A549 (cell line): ENCODE measurements around the gene NOS3. TPM values are rescaled to one million over a fixed set of nuclear protein-coding genes. Genes with fewer than 3 reads are reported as not detected.

Experiments used
- ATAC-seq, 2 experiments: fragments of 200-7000 bp in 1 of 2; fragments of >200 bp in 1 of 2; cut with Nextera tagmentation in 1 of 2; cut with Tn5 transposase in 1 of 2; 3 replicates each; pipeline versions ENCODE4 v1.8.0 to v1.9.1; 2018 to 2020; ENCODE audit warnings: mild to moderate bottlenecking in 1 of 2, moderate library complexity in 1 of 2
- CTCF ChIA-PET: fragments of 300-600 bp; sonication (Branson Sonifier 250); formaldehyde crosslinking; extraction: SDS; loops from one replicate; lab custom pipeline; 2021; ENCODE audit warnings: antibody characterized with exemption, inconsistent platforms; lab: Yijun Ruan, JAX
- POLR2A ChIA-PET: fragments of 350-600 bp; formaldehyde crosslinking; extraction: SDS; loops from one replicate; lab custom pipeline; 2021; ENCODE audit warnings: antibody characterized with exemption, inconsistent platforms; lab: Yijun Ruan, JAX
- DNase-seq, 2 experiments: peaks; one replicate each; pipeline versions ENCODE4 v3.0.0 to v3.0.0-alpha.2; 2011 to 2016; ENCODE audit warnings: low read depth in 1 of 2, low spot score in 1 of 2
- FAIRE-seq: peaks from 2 replicates; lab custom pipeline; 2011; peaks lifted over from hg19 to GRCh38; lab: Jason Lieb, UNC
- H3K27ac ChIP-seq, 2 experiments: fragments of >200 bp; sonication (Bioruptor Twin); formaldehyde crosslinking; 3 replicates each; pipeline ENCODE4 v1.5.1; 2016 to 2017
- H3K4me1 ChIP-seq: fragments of >200 bp; sonication (Bioruptor Twin); formaldehyde crosslinking; 3 replicates; pipeline ENCODE4 v1.6.1; 2016
- H3K4me2 ChIP-seq: fragments of >200 bp; sonication (Bioruptor Twin); formaldehyde crosslinking; 3 replicates; pipeline ENCODE4 v1.6.1; 2016
- H3K4me3 ChIP-seq: fragments of >200 bp; sonication (Bioruptor Twin); formaldehyde crosslinking; 3 replicates; pipeline ENCODE4 v1.5.1; 2016
- H3K9me3 ChIP-seq: fragments of >200 bp; sonication (Bioruptor Twin); formaldehyde crosslinking; 3 replicates; pipeline ENCODE4 v1.6.1; 2016
- ATOH8 ChIP-seq: fragments of 250-450 bp; sonication (Bioruptor Pico); IDR thresholded peaks from 2 replicates; pipeline ENCODE4 v1.5.0; 2020; ENCODE audit warnings: low read depth, mild to moderate bottlenecking, moderate library complexity
- BCL3 ChIP-seq: fragments of >200 bp; sonication (Bioruptor Twin); formaldehyde crosslinking; IDR thresholded peaks from 3 replicates; pipeline ENCODE4 v1.6.1; 2016
- CBX8 ChIP-seq: fragments of 200-600 bp; sonication (generic); IDR thresholded peaks from 2 replicates; pipeline ENCODE4 v1.6.1; 2016
- CEBPB ChIP-seq, 2 experiments: fragments of >200 bp in 1 of 2; sonication (Bioruptor Twin) in 1 of 2; formaldehyde crosslinking in 1 of 2; IDR thresholded peaks; 2 replicates each; pipeline ENCODE4 v1.6.1; 2012 to 2016
- ELK1 ChIP-seq: fragments of 150-350 bp; IDR thresholded peaks from 2 replicates; pipeline ENCODE4 v1.6.1; 2014; ENCODE audit warnings: low read depth, mild to moderate bottlenecking, low read length
- EP300 ChIP-seq, 2 experiments: fragments of >200 bp; sonication (Bioruptor Twin); formaldehyde crosslinking; IDR thresholded peaks; 2 replicates in 1 of 2; 3 replicates in 1 of 2; pipeline ENCODE4 v1.6.1; 2016 to 2017
- HMGXB4 ChIP-seq: fragments of 250-450 bp; sonication (Bioruptor Pico); IDR thresholded peaks from 2 replicates; pipeline ENCODE4 v1.5.0; 2021; ENCODE audit warnings: mild to moderate bottlenecking, moderate library complexity, borderline replicate concordance
- HOXA7 ChIP-seq: fragments of 250-450 bp; sonication (Bioruptor Pico); IDR thresholded peaks from 2 replicates; pipeline ENCODE4 v1.5.0; 2020; ENCODE audit warnings: mild to moderate bottlenecking, moderate library complexity
- JUN ChIP-seq, 2 experiments: fragments of >200 bp; sonication (Bioruptor Twin); formaldehyde crosslinking; IDR thresholded peaks; 2 replicates in 1 of 2; 3 replicates in 1 of 2; pipeline ENCODE4 v1.6.1; 2016 to 2017
- JUNB ChIP-seq: fragments of >200 bp; sonication (Bioruptor Twin); formaldehyde crosslinking; IDR thresholded peaks from 2 replicates; pipeline ENCODE4 v1.6.1; 2016
- MYC ChIP-seq: IDR thresholded peaks from 2 replicates; pipeline ENCODE4 v1.6.1; 2012; ENCODE audit warnings: mild to moderate bottlenecking, inconsistent platforms, low read length, improper control_type of control experiment, borderline replicate concordance
- NFE2L2 ChIP-seq: fragments of 150-350 bp; conservative IDR thresholded peaks from 2 replicates; pipeline ENCODE4 v1.6.1; 2014; ENCODE audit warnings: low read length
- REST ChIP-seq: fragments of 200-600 bp; sonication (generic); IDR thresholded peaks from 2 replicates; pipeline ENCODE4 v1.6.1; 2016; ENCODE audit warnings: antibody characterized with exemption, mild to moderate bottlenecking, moderate library complexity
- USF2 ChIP-seq: fragments of 450-650 bp; IDR thresholded peaks from 2 replicates; pipeline ENCODE4 v1.6.1; 2014; ENCODE audit warnings: antibody characterized with exemption
- WGBS: methylation state at CpG from one replicate; pipeline ENCODE4 v1.1.6; 2017; ENCODE audit errors: missing lambda C conversion rate; 5-methylcytosine and 5-hydroxymethylcytosine counted together
- polyA plus RNA-seq, 4 experiments: library from polyadenylated mRNA; depleted of rRNA in 3 of 4; stranded (reverse); fragments of >200 nt; fragmentation: RNase III in 1 of 4; extraction: RNeasy Plus Mini Kit Qiagen cat#74134 plus additional on column Dnase treatment in 1 of 4; gene quantifications; 2 replicates in 3 of 4; 3 replicates in 1 of 4; pipeline ENCODE4 v1.2.3, GENCODE V29; 2011 to 2017

Gene NOS3
- polyA plus RNA-seq, 2 of the 4 experiments (the other 2 are of a cell fraction): 0.52 to 0.71 TPM

- ATAC-seq (no peak), DNase-seq (no peak), FAIRE-seq (no peak)
- POLR2A ChIA-PET: no interaction called here
- Histone ChIP-seq H3K4me2 (no peak overlapping the region), H3K4me3 (no peak overlapping the region), H3K4me1 (peaks cover 7% of the 10 kb centered on the region; the same call in 1 of the 3 replicates), H3K9me3 (no peaks in the 10 kb centered on the region), H3K27ac (no peak overlapping the region)
- WGBS: 74% methylated on average over 4 of the region's 4 CpGs
- CTCF ChIA-PET: interaction anchor here (0.9 to 1.5 kb wide), 3 partner anchors 10 to 24 kb away, joined by 3 to 8 read pairs (median 5); partner anchors contain the start of gene ABCB8
- no peak for TF ChIP-seq CBX8
- TF ChIP-seq, all 56 proteins: peak for 0
Observed at GRCh38 chr7:151053096-151053495, 62.3 kb downstream of the NOS3 start.

- CTCF ChIA-PET: interaction anchor here (0.9 kb wide), 1 partner anchor 58 kb away, joined by 3 read pairs; no protein-coding TSS in a partner anchor
- ATAC-seq: no peak
- POLR2A ChIA-PET: no interaction called here
Observed at GRCh38 chr7:151053751-151054150, 62.9 kb downstream of the NOS3 start.

More at GRCh38 chr7:151053751-151054150, 62.9 kb downstream of the NOS3 start:
- H3K4me1 ChIP-seq: peaks cover 11% of the 10 kb centered on the region
- no peak for DNase-seq
- H3K4me2 ChIP-seq: no peak overlapping the region
- H3K4me3 ChIP-seq: no peak overlapping the region
- H3K27ac ChIP-seq: no peak overlapping the region
- WGBS: 76% methylated on average over 8 of the region's 8 CpGs
- no peaks in the 10 kb centered on the region for H3K9me3 ChIP-seq
- FAIRE-seq: no peak
- no peak for TF ChIP-seq NFE2L2
- no peak for TF ChIP-seq USF2
- TF ChIP-seq CEBPB (IDR thresholded peaks at IDR 0.05): no peak
- no peak for TF ChIP-seq BCL3
- TF ChIP-seq JUNB: no peak
- TF ChIP-seq JUN (IDR thresholded peaks at IDR 0.05): no peak
- no peak for TF ChIP-seq HMGXB4
- TF ChIP-seq MYC: no peak
- no peak for TF ChIP-seq EP300 (IDR thresholded peaks at IDR 0.05)
- no peak for TF ChIP-seq ATOH8 (CRISPR knock-in tag)
- TF ChIP-seq HOXA7 (CRISPR knock-in tag): no peak
- TF ChIP-seq ELK1: no peak
- no peak for TF ChIP-seq REST
